Activated CD4-positive, CD25-positive, alpha-beta regulatory T cell (primary cell): ENCODE data around the gene ZFP36L2.
"Not testable (repeated sequence)": the region's sequence is repeated elsewhere in the genome, so short reads cannot be mapped to it uniquely, and the experiment has no call there.

ENCODE experiments used
- DNase-seq, 4 experiments: peaks; one replicate each; lab custom pipeline; 2025; lab: John Stamatoyannopoulos, UW

Gene ZFP36L2

GRCh38 chr2:43209204-43209717, 17.1 kb downstream of the ZFP36L2 start:
- DNase-seq = no peak

GRCh38 chr2:43207553-43208300, 18.7 kb downstream of the ZFP36L2 start:
- DNase-seq = no peak

- DNase-seq = no peak
Observed at GRCh38 chr2:43206602-43207001, 19.8 kb downstream of the ZFP36L2 start.

GRCh38 chr2:43203373-43203772, 23.0 kb downstream of the ZFP36L2 start:
- no peak for DNase-seq

GRCh38 chr2:43202289-43202688, 24.1 kb downstream of the ZFP36L2 start:
- DNase-seq = no peak

- no peak for DNase-seq
Observed at GRCh38 chr2:43201497-43201896, 24.9 kb downstream of the ZFP36L2 start.

- no peak for DNase-seq
Observed at GRCh38 chr2:43201016-43201415, 25.4 kb downstream of the ZFP36L2 start.

GRCh38 chr2:43199492-43200488, 26.6 kb downstream of the ZFP36L2 start:
- no peak for DNase-seq

GRCh38 chr2:43198263-43198662, 28.1 kb downstream of the ZFP36L2 start:
- no peak for DNase-seq

- DNase-seq = no peak
Observed at GRCh38 chr2:43197588-43197896, 28.9 kb downstream of the ZFP36L2 start.

GRCh38 chr2:43196768-43197587, 29.4 kb downstream of the ZFP36L2 start:
- DNase-seq = no peak

- DNase-seq = no peak
Observed at GRCh38 chr2:43194121-43194869, 32.1 kb downstream of the ZFP36L2 start.

- DNase-seq = no peak
Observed at GRCh38 chr2:43193652-43194120, 32.7 kb downstream of the ZFP36L2 start.

GRCh38 chr2:43192744-43193651, 33.4 kb downstream of the ZFP36L2 start:
- DNase-seq = no peak

GRCh38 chr2:43191947-43192516, 34.4 kb downstream of the ZFP36L2 start:
- DNase-seq = no peak

GRCh38 chr2:43190311-43191052, 35.9 kb downstream of the ZFP36L2 start:
- no peak for DNase-seq

GRCh38 chr2:43189861-43190260, 36.5 kb downstream of the ZFP36L2 start:
- not testable (repeated sequence) for DNase-seq

GRCh38 chr2:43188561-43189386, 37.6 kb downstream of the ZFP36L2 start:
- DNase-seq = no peak
